Tibial nerve (tissue), 4 donors: ENCODE data around the gene UGT1A4.

Source experiments
- EP300 ChIP-seq, 2 donors: sonication (generic); formaldehyde crosslinking; IDR thresholded peaks; one replicate each; pipeline ENCODE4 v1.6.1; 2017; ENCODE audit warnings: antibody characterized with exemption in 2 of 2, mild to moderate bottlenecking in 1 of 2
- POLR2A ChIP-seq, 2 donors: fragments of 450-650 bp; IDR thresholded peaks; one replicate each; pipeline ENCODE4 v1.6.1; 2017; ENCODE audit warnings: antibody characterized with exemption in 2 of 2, mild to moderate bottlenecking in 2 of 2, moderate library complexity in 2 of 2
- TF ChIP-seq, protein P1 (sequence below), 5 experiments: fragments of 200-600 bp in 3 of 5; fragments of 450-650 bp in 2 of 5; sonication (generic) in 3 of 5; IDR thresholded peaks; one replicate each; pipeline ENCODE4 v1.5.1; 2016 to 2019; ENCODE audit warnings: antibody characterized with exemption in 5 of 5, mild to moderate bottlenecking in 3 of 5, moderate library complexity in 2 of 5

DNA sequence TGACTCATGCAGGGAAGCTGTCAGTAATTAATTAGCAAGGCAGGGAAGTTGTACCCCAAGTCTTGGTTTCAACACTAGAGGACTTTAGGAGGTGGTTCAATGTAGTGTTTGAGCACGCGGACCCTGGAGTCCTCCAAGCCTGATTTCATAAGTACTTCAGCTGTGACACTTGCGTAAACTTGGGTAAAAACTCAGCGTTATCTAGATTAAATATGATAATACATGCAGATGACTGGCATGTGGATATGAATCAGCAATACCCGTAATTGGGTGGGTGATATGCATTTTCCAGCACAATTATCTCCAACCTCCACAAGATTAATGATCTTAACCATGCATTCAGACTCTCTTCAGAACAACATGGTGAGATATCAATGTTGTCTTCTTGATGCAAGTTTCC lies 31.6 kb upstream of the UGT1A4 start:
- TF ChIP-seq POLR2A (IDR thresholded peaks at IDR 0.05) (no peak), EP300 (IDR thresholded peaks at IDR 0.05) (no peak)
- TF ChIP-seq, protein P1, sequence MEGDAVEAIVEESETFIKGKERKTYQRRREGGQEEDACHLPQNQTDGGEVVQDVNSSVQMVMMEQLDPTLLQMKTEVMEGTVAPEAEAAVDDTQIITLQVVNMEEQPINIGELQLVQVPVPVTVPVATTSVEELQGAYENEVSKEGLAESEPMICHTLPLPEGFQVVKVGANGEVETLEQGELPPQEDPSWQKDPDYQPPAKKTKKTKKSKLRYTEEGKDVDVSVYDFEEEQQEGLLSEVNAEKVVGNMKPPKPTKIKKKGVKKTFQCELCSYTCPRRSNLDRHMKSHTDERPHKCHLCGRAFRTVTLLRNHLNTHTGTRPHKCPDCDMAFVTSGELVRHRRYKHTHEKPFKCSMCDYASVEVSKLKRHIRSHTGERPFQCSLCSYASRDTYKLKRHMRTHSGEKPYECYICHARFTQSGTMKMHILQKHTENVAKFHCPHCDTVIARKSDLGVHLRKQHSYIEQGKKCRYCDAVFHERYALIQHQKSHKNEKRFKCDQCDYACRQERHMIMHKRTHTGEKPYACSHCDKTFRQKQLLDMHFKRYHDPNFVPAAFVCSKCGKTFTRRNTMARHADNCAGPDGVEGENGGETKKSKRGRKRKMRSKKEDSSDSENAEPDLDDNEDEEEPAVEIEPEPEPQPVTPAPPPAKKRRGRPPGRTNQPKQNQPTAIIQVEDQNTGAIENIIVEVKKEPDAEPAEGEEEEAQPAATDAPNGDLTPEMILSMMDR (IDR thresholded peaks at IDR 0.05) = no peak
